HG03469 (cell line): ENCODE results near the gene AKR1B15.
"Not testable (repeated sequence)": the region's sequence is repeated elsewhere in the genome, so short reads cannot be mapped to it uniquely, and the experiment has no call there.

Source experiments
- ATAC-seq: cut with Tn5 transposase; IDR thresholded peaks from one replicate; pipeline ENCODE4 v1.9.1; 2021; ENCODE audit warnings: mild to moderate bottlenecking, moderate library complexity, moderate number of reproducible peaks; ENCODE audit not compliant: unreplicated experiment

AKR1B15 gene

GRCh38 chr7:134548877-134549276 is at the start of gene AKR1B15:
AKR1B15 (plus strand) TSS chr7:134549110; CDS start chr7:134564620, 15,510 bp downstream.
- peak; percentile 95 for ATAC-seq

DNA sequence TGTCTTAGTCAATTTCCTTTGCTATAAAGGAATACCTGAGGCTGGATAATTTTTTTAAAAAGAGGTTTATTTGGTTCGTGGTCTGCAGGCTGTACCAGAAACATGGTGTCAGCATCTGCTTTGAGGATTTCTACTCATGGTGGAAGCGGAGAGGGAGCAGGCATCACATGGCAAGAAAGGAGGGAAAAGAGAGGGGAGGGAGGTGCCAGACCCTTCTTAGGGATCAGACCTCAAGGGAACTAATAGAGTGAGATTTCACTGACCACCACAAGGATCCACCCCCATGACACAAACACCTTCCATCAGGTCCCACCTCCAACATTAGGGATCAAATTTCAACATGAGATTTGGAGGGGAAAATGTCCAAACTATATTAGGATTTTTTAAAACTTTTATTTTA is 48.5 kb upstream of the AKR1B15 start:
- no peak for ATAC-seq

DNA sequence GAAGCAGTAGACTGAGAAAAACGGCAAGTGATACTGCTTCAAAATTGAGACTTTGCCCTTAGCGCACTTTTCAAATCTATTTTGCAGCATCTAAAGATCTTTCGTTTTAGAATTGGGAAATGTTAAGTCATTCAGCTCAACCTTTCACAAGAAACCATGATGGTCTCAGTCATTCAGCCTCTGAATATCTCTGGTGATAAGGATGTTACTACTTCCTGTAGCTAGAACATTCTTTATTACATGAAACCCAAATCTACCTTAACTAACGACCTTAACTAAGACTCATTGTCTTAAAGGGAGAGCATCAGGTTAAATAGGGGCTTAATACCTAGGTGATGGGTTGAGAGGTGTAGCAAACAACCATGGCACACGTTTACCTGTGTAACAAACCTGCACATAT is 47.9 kb upstream of the AKR1B15 start:
- ATAC-seq: no peak

DNA sequence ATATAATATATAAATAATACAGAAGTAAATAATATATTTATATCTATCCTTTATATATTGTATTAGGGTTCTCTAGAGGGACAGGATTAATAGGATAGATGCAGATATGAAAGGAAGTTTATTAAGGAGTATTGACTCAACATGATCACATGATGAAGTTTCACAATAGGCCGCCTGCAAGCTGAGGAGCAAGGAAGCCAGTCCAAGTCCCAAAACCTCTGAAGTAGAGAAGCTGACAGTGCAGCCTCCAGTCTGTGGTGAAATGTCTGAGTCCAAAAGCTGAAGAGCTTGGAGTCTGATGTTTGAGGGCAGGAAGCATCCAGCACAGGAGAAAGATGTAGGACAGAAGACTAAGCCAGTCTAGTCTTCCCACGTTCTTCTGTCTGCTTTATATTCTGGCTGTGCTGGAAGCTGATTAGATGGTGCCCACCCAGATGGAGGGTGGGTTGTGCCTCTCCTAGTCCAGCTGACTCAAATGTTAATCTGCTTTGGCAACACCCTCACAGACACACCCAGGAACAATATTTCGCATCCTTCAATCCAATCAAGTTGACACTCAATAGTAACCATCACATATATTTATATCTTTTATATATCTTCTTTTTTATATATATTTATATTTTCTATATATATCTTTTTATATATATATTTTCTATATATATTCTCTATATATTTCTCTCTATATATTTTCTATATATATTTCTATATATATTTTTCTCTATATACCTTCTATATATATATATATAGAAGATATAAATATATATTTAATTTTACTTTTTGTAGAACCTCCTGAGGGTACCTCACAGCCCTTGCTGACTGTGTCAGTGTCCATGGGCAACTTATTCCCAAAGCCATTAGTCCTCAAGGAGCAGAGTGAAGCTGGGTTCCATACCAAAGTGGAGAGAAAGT is 46.2 kb upstream of the AKR1B15 start:
- ATAC-seq: no peak

DNA sequence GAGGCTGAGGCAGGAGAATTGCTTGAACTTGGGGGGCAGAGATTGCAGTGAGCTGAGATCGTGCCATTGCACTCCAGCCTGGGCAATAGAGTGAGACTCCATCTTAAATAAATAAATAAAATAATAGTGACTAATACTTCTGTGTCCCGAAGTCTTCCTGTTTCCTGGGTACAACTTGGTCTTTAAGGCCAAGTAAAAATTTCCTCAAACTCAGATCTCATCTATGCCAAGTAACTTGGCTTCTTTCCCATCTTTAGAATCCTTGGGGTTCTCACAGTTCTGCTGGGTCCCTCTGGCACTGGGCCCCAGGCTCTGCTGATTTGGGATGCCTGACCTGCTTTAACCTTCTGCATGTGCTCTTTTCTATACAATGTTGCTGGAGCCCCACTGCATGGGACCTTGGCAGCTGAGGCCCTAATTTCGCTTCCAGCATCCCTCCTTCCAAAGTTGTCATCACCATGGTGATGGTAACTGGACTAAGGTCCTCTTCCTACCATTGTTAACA is 44.2 kb upstream of the AKR1B15 start:
- ATAC-seq: no peak

DNA sequence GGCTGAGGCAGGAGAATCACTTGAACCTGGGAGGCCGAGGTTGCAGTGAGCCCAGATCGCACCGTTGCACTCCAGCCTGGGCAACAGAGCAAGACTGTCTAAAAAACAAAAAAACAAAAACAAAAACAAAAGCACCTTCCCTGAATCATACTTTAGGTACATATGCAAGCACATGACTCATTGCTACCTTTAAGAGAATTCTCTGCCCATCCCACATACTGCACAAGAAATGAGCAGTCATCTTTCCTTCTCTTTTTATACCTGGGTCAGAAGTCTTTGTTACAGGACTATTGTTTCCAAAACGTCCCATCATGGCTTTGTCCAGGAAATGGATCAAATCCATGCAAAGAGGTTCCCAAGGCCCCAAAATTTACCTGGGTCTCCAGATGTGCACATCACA is 43.1 kb upstream of the AKR1B15 start:
- no peak for ATAC-seq

DNA sequence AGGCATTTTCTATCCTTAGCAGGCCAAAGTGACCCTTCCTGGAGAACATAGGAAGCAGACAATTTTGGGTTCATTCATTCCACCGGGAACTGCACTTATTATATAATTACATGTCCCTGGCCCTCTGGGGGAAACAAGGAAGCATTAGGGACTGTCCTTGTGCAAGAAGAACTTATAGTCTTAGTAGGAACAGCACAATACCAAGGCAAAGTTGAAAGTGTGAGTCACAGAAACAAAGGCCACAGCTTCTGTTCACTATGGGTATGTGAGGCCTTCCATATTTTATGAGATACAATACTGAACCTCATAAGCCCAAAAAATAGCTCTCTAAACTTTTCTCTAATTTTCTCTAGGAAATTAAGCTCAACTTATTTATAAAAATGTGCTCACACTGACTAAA is 39.9 kb upstream of the AKR1B15 start:
- no peak for ATAC-seq

DNA sequence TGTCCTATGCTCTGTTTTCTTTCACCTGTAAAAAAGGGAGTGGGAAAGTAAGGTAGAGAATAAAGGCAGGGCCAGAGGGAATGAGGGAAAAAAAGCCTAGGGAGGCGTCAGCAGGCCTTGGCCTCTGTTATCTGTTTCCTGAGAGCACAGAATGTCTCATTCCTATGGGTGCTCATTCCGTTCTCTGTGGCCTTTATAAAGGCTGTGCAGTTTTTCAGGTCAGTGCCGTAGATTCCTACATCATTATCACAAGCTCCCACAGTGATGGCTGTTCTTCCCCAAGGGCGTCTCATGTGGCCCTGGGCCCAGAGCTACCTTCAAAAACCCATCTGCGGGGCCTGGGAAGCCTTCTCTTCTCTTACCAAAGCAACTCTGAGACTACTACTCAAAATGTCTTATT is 38.3 kb upstream of the AKR1B15 start:
- ATAC-seq: no peak

DNA sequence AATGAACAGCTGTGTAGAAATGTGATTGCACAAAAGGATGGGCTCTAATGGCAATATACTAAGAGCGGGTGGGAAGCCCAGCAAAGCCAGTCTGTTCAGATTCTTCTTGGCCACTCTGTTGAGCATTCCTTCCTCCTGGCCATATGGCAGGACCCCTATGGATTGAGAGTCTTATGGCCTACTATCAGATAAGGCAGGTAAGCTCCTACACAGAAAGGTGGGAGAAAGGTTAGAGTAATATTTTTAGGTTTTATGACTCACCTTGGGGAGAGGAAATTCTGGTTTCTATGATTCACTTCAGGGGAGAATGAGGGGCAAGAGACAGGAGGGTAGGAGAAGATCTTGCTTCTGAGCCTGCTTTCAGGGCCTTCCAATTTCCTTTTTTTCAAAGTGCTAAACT is 36.6 kb upstream of the AKR1B15 start:
- no peak for ATAC-seq

- ATAC-seq: no peak
Observed at GRCh38 chr7:134513169-134513752, 35.6 kb upstream of the AKR1B15 start.

DNA sequence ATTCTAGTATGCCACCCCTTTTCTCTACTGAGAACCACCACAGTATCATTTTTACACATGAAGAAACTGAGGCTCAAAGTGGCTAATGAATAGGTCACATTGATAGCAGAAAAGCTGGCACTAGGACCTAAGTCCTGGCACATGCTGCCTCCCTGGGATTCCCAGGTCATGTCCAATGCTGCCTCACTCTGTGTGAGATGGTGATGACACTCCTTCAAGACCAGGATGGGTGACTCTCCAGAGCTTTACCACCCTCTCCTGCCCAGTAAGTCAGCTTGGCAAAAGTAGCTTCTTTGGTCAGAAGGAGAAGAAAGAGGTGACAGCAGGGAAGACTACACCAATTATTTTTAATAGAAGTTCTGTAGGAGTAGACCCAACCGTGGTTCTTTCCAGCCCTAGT is 34.8 kb upstream of the AKR1B15 start:
- no peak for ATAC-seq

DNA sequence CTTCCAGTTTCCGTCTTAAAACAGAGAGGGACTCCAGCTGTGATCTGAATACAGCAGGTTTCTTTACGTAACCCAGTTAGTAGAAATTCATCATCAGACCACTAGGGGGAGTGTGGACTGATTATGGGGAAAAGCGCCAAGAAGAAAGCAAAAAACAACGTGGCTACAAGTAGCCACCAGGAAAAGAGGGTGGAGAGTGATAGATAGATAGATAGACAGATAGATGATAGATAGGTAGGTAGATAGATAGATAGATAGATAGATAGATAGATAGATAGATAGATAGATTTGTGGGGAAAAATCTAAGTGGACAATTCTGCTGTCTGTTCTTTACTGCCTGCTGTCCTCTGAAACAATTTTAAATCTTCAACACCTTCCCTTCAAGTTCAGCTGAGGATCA is 34.2 kb upstream of the AKR1B15 start:
- no peak for ATAC-seq

DNA sequence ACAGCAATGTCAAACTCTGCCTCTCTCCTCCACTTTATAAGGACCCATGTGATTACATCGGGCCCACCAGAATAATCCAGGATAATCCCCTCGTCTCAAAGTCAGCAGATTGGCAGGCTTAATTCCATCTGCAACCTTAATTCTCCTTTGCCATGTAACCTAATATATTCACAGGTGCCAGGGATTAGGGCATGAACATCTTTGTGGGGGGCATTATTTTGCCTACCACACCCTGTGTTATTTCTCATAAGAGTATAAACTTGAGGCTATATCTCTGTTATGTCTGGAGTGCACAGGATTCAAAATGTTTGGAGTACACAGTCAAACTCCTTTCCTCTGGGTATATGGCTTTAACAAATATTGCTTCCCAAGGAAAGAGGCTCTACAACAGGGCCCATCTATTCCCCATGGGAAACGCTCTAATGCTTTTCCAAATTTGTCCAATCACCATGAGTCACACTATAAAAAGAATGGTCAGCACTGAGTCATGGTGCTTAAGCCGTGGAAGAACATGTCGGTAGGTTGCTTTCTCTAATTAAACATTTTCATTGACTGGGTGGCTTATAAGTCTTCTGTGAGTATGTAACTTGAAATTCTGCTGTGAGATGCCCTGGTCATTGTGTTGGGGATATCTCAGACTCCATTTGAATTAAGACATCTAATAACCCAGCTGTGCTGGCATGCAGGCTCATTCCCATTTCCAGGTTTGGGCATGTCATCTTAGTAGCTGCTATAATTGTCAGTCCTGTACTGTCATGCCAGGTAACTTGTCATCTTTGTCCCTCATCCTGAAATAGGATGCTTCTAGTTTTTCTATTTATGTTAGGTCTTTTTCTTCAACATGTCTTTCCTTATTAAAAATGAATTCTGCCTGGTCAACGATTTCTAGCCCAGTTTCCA is 33.1 kb upstream of the AKR1B15 start:
- no peak for ATAC-seq

DNA sequence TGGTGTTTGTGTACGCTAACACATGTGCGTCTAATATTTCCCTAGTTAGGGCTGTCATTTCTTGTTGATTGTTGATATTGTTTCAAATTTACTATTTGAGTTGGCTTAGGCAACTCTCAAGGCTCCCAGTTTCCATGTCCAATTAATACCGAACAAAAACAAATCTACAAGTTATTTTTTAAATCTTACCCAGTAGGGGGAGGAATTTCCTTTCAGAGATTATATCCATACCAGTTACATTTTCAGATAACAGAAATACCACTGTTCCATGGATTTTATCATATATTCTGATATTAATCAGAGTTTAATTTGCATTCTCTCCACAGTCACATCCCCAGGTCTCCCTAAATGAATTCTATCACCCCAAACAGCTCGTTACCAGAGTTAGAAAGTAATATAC is 28.8 kb upstream of the AKR1B15 start:
- ATAC-seq: no peak

DNA sequence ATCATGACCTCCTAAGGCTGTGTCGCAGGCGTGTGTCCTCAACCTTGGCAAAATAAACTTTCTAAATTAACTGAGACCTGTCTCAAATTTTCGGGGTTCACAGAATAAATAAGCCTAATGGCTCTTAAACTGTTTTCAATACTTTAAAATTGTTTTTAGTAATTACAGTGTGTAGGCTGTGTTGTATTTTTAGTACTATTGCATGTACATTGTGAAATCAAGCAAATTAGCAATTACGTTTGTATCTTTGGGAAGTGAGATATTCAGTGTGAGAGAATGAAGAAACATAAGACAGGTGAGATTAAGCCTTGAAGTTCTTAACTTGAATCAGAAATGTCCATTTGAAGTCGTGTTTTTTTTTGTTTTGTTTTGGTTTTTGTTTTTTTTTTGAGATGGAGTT is 26.3 kb upstream of the AKR1B15 start:
- no peak for ATAC-seq

DNA sequence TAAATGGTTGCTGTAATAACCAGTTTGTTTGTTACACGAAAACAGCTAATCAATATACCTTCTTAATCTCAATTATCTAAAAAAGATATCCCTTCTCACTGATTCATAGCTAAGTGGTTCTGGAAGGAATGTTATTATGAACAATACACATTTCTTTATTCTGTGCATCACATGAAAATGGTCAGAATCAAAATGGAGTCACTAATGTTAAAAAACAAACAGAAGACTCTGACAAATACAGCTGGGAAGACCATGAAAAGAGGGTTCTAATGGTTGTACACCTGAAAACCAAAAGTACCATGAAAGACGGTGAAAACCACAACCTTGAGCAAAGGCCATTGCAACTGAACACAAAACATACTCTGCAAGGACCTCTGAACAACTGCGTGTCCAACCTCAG is 23.5 kb upstream of the AKR1B15 start:
- not testable (repeated sequence) for ATAC-seq

GRCh38 chr7:134526552-134527248 is 22.2 kb upstream of the AKR1B15 start:
- not testable (repeated sequence) for ATAC-seq

- no peak for ATAC-seq
Observed at GRCh38 chr7:134527979-134528371, 20.9 kb upstream of the AKR1B15 start.

DNA sequence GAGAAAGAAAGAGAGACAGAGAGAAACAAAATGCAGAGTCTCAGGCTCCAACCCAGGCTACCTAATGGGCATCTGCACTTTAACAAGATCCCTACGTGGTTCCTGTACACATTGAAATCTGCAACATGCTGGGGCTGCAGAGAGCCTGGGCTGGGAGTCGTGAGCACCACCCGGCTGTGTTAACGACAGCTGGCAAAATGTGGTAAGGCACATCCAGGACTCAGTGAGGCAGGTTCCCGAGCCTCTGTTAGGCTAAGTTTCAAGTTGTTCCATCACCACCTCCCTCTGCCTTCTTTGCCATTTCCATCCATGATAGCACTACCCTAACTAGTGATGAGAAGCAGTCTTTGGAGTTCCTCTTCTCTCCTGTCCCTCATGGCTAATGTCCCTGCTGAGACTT is 20.2 kb upstream of the AKR1B15 start:
- ATAC-seq: no peak

GRCh38 chr7:134530460-134530859 is 18.4 kb upstream of the AKR1B15 start:
- ATAC-seq: no peak
